DMS79 treated with DMSO at 0.1 percent for 48 hours (cell line): Measurements from ENCODE around the gene FAM3A.
"Not testable (repeated sequence)": the region's sequence is repeated elsewhere in the genome, so short reads cannot be mapped to it uniquely, and the experiment has no call there.

ENCODE experiments used
- DNase-seq: peaks from one replicate; lab custom pipeline; 2025; lab: John Stamatoyannopoulos, UW

The FAM3A gene

GRCh38 chrX:154515966-154516655 lies at the start of gene FAM3A:
Gene FAM3A (minus strand): TSS chrX:154516232. CDS start chrX:154515772, 460 bp downstream.
- DNase-seq = peak; percentile 76

DNA sequence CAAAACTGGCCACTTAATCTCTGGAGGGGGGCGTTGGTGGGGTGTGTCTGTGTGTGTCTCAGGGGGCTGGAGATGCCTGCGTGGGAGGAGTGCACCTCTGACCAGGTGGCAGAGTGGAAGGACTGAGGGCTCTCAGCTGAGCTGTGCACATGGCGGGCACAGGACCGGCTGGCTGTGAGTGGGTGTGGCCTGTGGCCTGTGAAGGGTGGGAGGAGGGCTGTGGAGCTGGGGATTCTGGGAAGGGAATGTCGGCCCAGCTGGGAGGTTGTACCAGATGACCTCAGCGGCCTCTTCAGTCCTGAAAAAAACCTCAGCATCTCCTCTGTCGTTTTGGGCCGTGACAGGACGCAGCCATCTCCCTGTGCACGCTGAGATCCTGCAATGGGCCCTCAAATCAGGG lies 46.3 kb upstream of the FAM3A start:
- not testable (repeated sequence) for DNase-seq

DNA sequence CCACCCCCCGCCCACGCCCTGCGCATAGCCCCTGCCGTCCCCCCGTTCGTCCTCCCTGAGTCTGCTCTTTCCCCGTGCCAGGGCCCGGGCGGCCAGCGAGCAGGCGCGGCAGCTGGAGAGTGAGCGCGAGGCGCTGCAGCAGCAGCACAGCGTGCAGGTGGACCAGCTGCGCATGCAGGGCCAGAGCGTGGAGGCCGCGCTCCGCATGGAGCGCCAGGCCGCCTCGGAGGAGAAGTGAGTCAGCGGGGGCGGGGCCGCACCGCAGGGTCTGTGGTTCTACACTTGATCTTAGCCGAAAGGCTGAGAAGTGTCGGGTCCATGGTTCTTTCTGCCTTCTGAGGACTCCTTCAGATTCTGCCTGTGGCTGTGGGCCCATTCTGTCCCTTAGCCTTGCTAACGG lies 44.3 kb upstream of the FAM3A start:
- DNase-seq = not testable (repeated sequence)

DNA sequence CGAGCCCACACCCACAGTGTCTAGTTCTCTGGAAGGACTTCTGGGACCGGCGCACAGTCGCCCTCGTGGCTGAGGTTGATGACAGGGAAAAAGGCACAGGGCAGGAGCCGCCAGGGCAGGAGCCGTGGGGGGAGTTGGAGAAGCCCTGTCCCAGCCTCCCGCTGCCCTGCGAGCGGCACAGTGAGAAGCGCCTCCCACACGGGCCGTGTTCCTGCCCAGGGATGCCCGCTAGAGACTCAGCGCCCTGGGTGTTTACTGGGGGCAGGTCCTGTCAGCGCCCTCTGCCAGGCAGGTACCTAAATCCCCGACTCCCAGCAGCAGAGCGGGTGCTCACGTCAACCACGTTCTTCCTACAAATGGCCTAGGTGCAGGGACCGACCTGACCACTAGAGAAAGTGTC lies 42.9 kb upstream of the FAM3A start:
- not testable (repeated sequence) for DNase-seq

GRCh38 chrX:154558060-154558690 lies 42.1 kb upstream of the FAM3A start:
- DNase-seq = not testable (repeated sequence)

- DNase-seq = not testable (repeated sequence)
These were observed 36.2 kb upstream of the FAM3A start for GRCh38 chrX:154552112-154552806.

GRCh38 chrX:154549766-154550165 lies 33.7 kb upstream of the FAM3A start:
- no peak for DNase-seq

- DNase-seq = no peak
These were observed 31.9 kb upstream of the FAM3A start for GRCh38 chrX:154548028-154548316.

GRCh38 chrX:154547245-154548027 lies 31.4 kb upstream of the FAM3A start, which contains the start of gene IKBKG:
Gene IKBKG (plus strand): TSS chrX:154547620. CDS start chrX:154552003, 4,383 bp downstream.
- peak; percentile 56 for DNase-seq

DNA sequence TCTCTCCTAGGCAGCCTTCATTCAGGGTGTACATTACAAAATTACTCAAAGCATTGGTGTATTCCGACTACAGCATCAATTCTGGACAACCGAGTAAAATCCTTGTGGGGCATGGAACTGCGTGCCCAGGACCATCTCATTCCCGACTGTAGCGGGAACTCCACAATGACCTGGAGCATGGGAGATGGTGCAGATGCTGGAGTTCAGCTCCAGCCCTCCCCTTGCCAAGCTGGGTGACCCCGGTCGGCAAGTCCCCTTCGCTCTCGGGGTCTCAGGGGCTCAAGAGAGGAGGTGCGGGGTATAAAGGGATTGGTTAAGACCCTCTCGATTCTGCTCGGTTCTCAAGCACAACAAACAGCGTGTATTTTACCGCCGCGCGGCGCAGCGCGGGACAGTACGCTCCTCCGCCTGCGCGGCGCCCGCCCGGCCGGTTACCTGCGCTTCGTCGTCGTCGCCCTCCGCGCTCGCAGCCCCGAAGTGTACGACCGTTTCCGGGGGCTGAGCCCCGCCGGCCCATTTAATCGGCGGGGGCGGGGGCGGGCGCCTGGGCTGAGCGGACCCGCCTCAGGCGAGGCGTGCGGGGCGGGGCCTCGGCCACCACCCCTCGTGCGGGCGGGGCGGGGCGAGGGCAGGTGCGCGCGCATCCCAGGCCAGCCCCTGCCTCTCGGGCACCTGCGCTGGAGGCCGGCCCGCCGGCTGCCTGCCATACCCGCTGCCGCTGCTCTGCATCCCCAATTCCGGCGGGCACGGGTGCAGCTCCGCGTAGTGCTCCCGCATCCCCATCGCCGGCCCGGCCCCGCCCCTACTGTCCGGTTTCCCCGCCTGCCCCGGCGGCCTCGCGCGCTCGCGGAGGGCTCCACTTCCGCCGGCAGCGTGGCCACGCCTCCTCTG lies 30.6 kb upstream of the FAM3A start, which contains the start of gene G6PD:
TSS of gene G6PD (minus strand) at position 493 of the 891 bp plus-strand sequence. CDS start 691 bp downstream, outside the sequence.
- peak; percentile 29 for DNase-seq

- no peak for DNase-seq
These were observed 29.7 kb upstream of the FAM3A start for GRCh38 chrX:154545673-154546274.

DNA sequence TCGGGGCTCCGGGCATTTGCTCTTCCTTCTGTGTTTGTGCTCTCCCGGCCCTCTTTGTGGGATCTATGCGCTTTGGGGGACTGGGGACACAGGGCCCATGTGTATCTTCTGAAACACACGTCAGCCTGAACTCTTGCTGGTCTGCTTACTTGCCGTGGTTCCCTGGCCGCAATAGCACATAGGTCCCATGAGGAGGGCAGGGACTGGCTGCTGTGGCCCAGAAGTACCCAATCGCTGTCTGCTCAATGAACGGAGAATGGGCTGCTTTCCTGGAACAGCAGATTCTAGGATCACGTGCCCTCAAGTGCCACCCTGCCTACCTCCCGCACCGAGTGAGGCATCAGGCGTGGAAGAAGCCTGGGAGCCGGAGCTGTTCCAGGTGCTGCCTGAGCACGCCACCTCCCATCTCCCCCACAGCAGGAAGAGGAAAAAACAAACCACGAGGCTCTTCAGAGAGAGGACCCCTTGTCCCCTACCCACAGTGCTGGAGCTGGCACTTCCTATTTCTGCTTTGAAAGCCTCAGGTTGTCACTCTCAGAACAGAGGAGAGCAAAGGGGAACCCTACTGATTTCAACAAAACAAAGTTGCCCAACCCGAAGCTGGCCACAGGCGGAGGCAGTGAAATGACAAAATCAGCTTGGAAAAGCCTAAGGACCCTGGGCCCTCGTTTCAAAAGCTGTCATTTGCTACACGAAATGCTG lies 26.8 kb upstream of the FAM3A start:
- no peak for DNase-seq

GRCh38 chrX:154541896-154542722 lies 26.1 kb upstream of the FAM3A start:
- DNase-seq = no peak

- DNase-seq = no peak
These were observed 25.5 kb upstream of the FAM3A start for GRCh38 chrX:154541589-154541895.

- no peak for DNase-seq
These were observed 25.0 kb upstream of the FAM3A start for GRCh38 chrX:154540897-154541535.

DNA sequence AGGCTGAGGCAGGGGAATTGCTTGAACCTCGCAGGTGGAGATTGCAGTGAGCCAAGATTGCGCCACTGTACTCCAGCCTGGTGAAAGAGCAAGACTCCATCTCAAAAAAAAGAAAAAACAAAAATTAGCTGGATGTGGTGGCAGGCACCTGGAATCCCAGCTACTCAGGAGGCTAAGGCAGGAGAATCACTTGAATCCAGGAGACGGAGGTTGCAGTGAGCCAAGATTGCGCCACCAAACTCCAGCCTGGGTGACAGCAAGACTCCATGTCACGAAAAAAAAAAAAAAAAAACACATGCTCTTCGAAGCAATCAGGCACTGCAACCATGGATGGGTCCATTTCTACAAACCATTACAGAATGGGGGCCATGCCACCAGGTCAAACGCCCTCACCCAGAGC lies 24.3 kb upstream of the FAM3A start:
- DNase-seq = not testable (repeated sequence)

GRCh38 chrX:154539077-154539476 lies 23.0 kb upstream of the FAM3A start:
- DNase-seq = no peak

GRCh38 chrX:154535892-154536291 lies 19.9 kb upstream of the FAM3A start:
- no peak for DNase-seq
